DND-41 (cell line): ENCODE results near the gene GHDC.

Source experiments
- CTCF ChIP-seq: IDR thresholded peaks from 2 replicates; pipeline ENCODE4 v1.5.1; 2012; ENCODE audit warnings: borderline replicate concordance, low read length, moderate library complexity, mild to moderate bottlenecking; ENCODE audit not compliant: poor library complexity, severe bottlenecking; ENCODE audit errors: extremely low read depth
- EZH2 ChIP-seq: IDR thresholded peaks from 3 replicates; pipeline ENCODE4 v1.6.1; 2012; ENCODE audit warnings: borderline replicate concordance, low read depth, mild to moderate bottlenecking, moderate library complexity, low read length, inconsistent platforms; ENCODE audit not compliant: severe bottlenecking

DNA sequence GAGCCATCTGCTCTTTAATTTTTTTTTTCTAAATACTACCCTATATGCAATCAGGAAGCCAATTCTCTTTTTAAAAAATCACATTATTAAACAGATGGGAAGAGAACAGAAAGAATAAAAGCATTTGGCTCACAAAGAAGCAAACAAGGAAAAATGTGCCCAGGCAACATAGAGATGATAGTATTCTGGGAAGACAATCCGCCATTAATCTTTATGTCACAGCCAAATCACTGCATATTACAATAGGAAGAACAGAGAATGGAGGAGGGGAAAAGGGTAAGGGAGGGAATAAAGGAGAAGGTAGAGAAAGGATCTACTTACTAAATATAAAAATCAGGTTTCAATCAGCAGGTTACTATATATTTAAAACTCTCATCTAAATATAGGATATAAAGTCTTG, 47.6 kb upstream of the GHDC start:
- no peak for TF ChIP-seq CTCF
- TF ChIP-seq EZH2 = no peak
